ENCODE measurements around the gene CETN2. TPM values are rescaled to one million over a fixed set of nuclear protein-coding genes. Genes with fewer than 3 reads are reported as not detected.

Gene CETN2
- total RNA-seq (2014; rRNA removed; shearing (Covaris generic)) (51.7 and 73.7 TPM in 2 replicates), polyA plus RNA-seq (2016; fragmentation: Nextera tagmentation; extraction: Ambion mirVana) (72.0 and 74.5 TPM in 2 replicates)

- Histone ChIP-seq H3K4me1 (ENCODE audit: insufficient read depth) (no peaks in the 10 kb centered on the region), H3K4me2 (ENCODE audit: unreplicated experiment) (peak within 1 kb of the TSS; percentile 86), H3K79me2 (ENCODE audit: insufficient read depth) (peaks cover 43% of the 10 kb centered on the region), H3K4me3 (peak within 1 kb of the TSS; percentile 95), H3F3A (ENCODE audit: insufficient read depth) (no peaks in the 10 kb centered on the region), H2AFZ (peak within 1 kb of the TSS; percentile 83), H3K27ac (peak within 1 kb of the TSS; percentile 95), H3K9ac (peak within 1 kb of the TSS; percentile 100), H3K27me3 (replicated peaks; ENCODE audit: insufficient read depth) (no peaks in the 10 kb centered on the region), H4K20me1 (ENCODE audit: insufficient read depth) (no peaks in the 10 kb centered on the region), H3K36me3 (ENCODE audit: low read depth) (peaks cover 2% of the 10 kb centered on the region; the same call in 1 of the 2 replicates), H3K9me2 (ENCODE audit: insufficient read depth) (no peaks in the 10 kb centered on the region), H3K9me3 (ENCODE audit: low read depth) (no peaks in the 10 kb centered on the region)
- in situ Hi-C loops (cut with MboI) = no loop called here
- peak; percentile 94 for DNase-seq
- 0 to 2% methylated on average over 22 to 23 of the region's 71 CpGs for WGBS, 2 experiments (ENCODE audit: low coverage in 1 of 2, low lambda C conversion rate in 2 of 2, missing lambda C conversion rate in 2 of 2)
- TF ChIP-seq EZH2 (IDR thresholded peaks at IDR 0.05; ENCODE audit: insufficient read depth, poor library complexity, severe bottlenecking) = no peak
- no peak for TF ChIP-seq EZH2phosphoT487 (IDR thresholded peaks at IDR 0.05; ENCODE audit: insufficient read depth, low read depth)
Observed at GRCh38 chrX:152830312-152831305, at the start of gene CETN2, which contains the start of gene NSDHL. Gene CETN2, minus strand, starts transcription at chrX:152830757. Its CDS starts 47 bp downstream, at chrX:152830710. Gene NSDHL, plus strand, starts transcription at chrX:152831063. Its CDS starts 15,262 bp downstream, at chrX:152846325.

GRCh38 chrX:152878976-152879755, 48.6 kb upstream of the CETN2 start:
- no peak for DNase-seq
- H3K9me3 ChIP-seq (ENCODE audit: low read depth) = no peaks in the 10 kb centered on the region

DNA sequence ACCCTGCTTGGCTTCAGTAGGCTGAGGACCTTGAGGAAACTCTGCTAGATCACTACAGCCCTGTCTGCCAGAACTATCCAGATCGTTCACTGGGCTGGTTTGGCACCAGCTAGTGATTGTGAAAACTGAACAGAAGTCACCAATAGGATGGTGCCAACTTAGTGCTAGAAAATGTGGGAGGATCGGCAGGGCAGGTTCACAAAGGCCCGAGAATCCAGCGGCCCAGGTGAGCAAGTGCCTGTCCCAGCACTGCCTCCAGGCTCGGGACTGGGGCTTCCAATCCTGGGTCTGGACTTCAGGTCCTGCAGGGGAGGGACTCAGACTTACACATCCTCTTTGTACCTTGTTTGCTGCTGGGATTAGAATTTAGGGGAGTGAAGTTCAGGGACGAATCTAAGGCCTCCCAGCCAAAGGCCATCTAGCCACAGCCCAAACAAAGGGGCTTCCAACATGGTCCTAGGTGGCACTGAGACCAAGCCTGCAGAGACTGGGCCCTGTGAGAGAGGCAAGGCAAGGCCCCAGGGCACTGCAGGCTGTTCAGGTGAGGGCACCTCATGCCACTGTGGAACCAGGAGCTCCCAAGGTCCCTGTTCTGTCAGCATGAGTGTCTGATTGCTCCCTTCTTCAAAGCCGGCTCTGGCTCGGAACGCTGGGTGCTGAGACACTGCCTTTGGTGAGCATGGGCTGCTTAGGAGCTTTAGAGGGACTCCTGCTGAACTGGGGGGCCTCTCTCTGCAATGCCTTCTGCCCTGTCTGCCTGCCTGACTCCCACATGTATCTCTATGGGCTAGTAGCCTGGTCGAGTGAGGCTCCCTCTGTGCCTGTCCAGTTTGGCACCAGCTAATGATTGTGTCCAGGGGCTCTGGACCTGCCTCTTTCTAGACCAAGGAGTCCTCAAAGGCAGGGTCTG, 46.6 kb upstream of the CETN2 start:
- WGBS, 2 experiments (ENCODE audit: low coverage in 1 of 2, low lambda C conversion rate in 2 of 2, missing lambda C conversion rate in 2 of 2) = 73 to 79% methylated on average over 7 to 10 of the region's 10 CpGs
- H3K79me2 ChIP-seq (ENCODE audit: insufficient read depth) = no peaks in the 10 kb centered on the region
- H3K4me3 ChIP-seq = no peak overlapping the region
- no peaks in the 10 kb centered on the region for H3K36me3 ChIP-seq (ENCODE audit: low read depth)
- no peaks in the 10 kb centered on the region for H3K9me3 ChIP-seq (ENCODE audit: low read depth)
- no peak overlapping the region for H3K4me2 ChIP-seq (ENCODE audit: unreplicated experiment)
- H3K27me3 ChIP-seq (replicated peaks; ENCODE audit: insufficient read depth) = no peaks in the 10 kb centered on the region
- H4K20me1 ChIP-seq (ENCODE audit: insufficient read depth) = no peaks in the 10 kb centered on the region
- no peak overlapping the region for H3K27ac ChIP-seq
- no peak overlapping the region for H2AFZ ChIP-seq
- no peak for DNase-seq
- no peaks in the 10 kb centered on the region for H3F3A ChIP-seq (ENCODE audit: insufficient read depth)
- TF ChIP-seq EZH2phosphoT487 (IDR thresholded peaks at IDR 0.05; ENCODE audit: insufficient read depth, low read depth) (no peak), EZH2 (IDR thresholded peaks at IDR 0.05; ENCODE audit: insufficient read depth, poor library complexity, severe bottlenecking) (no peak)
- no peaks in the 10 kb centered on the region for H3K9me2 ChIP-seq (ENCODE audit: insufficient read depth)
- in situ Hi-C loops (cut with MboI) = no loop called here
- H3K9ac ChIP-seq = no peak overlapping the region
- H3K4me1 ChIP-seq (ENCODE audit: insufficient read depth) = no peaks in the 10 kb centered on the region

More at GRCh38 chrX:152878976-152879755, 48.6 kb upstream of the CETN2 start:
- Histone ChIP-seq H3K9ac (no peak overlapping the region), H3K9me2 (ENCODE audit: insufficient read depth) (no peaks in the 10 kb centered on the region), H4K20me1 (ENCODE audit: insufficient read depth) (no peaks in the 10 kb centered on the region), H3K79me2 (ENCODE audit: insufficient read depth) (no peaks in the 10 kb centered on the region), H3F3A (ENCODE audit: insufficient read depth) (no peaks in the 10 kb centered on the region), H3K36me3 (ENCODE audit: low read depth) (no peaks in the 10 kb centered on the region), H2AFZ (no peak overlapping the region), H3K27me3 (replicated peaks; ENCODE audit: insufficient read depth) (no peaks in the 10 kb centered on the region), H3K27ac (no peak overlapping the region), H3K4me3 (no peak overlapping the region), H3K4me1 (ENCODE audit: insufficient read depth) (no peaks in the 10 kb centered on the region), H3K4me2 (ENCODE audit: unreplicated experiment) (no peak overlapping the region)
- WGBS, 2 experiments (ENCODE audit: low coverage in 1 of 2, low lambda C conversion rate in 2 of 2, missing lambda C conversion rate in 2 of 2) = 55 to 63% methylated on average over 14 to 15 of the region's 16 CpGs
- no peak for TF ChIP-seq EZH2phosphoT487 (IDR thresholded peaks at IDR 0.05; ENCODE audit: insufficient read depth, low read depth)
- TF ChIP-seq EZH2 (IDR thresholded peaks at IDR 0.05; ENCODE audit: insufficient read depth, poor library complexity, severe bottlenecking) = no peak
- in situ Hi-C loops (cut with MboI) = no loop called here

Measured in GM23248 (cell line).